ENCODE results near the gene ACE. TPM values are rescaled to one million over a fixed set of nuclear protein-coding genes. Genes with fewer than 3 reads are reported as not detected.

Gene ACE
- total RNA-seq, 1 donor from 2014 or later: 6.4 TPM

GRCh38 chr17:63540590-63540989, 63.7 kb downstream of the ACE start:
- H3K27me3 Mint-ChIP-seq: peaks cover 28% of the 10 kb centered on the region
- no peak for DNase-seq (ENCODE audit: low spot score, unreplicated experiment)
- no peaks in the 10 kb centered on the region for H3K4me1 Mint-ChIP-seq (ENCODE audit: low read depth)
- no peaks in the 10 kb centered on the region for H3K36me3 Mint-ChIP-seq (ENCODE audit: insufficient read depth)
- H3K27ac Mint-ChIP-seq: no peak overlapping the region
- no peak overlapping the region for H3K4me3 Mint-ChIP-seq (ENCODE audit: low read depth)
- TF ChIP-seq CTCF (IDR thresholded peaks at IDR 0.05; ENCODE audit: unreplicated experiment): no peak
- no peaks in the 10 kb centered on the region for H3K9me3 Mint-ChIP-seq (ENCODE audit: low read depth)

GRCh38 chr17:63542218-63542545, 65.3 kb downstream of the ACE start:
- no peak for TF ChIP-seq CTCF (IDR thresholded peaks at IDR 0.05; ENCODE audit: unreplicated experiment)
- Mint-ChIP-seq H3K27ac (no peak overlapping the region), H3K4me3 (ENCODE audit: low read depth) (no peak overlapping the region), H3K9me3 (ENCODE audit: low read depth) (no peaks in the 10 kb centered on the region), H3K36me3 (ENCODE audit: insufficient read depth) (no peaks in the 10 kb centered on the region), H3K27me3 (peaks cover 26% of the 10 kb centered on the region), H3K4me1 (ENCODE audit: low read depth) (no peaks in the 10 kb centered on the region)
- DNase-seq (ENCODE audit: low spot score, unreplicated experiment): no peak

- no peak overlapping the region for H3K27ac Mint-ChIP-seq
- no peak for DNase-seq (ENCODE audit: low spot score, unreplicated experiment)
- no peak for TF ChIP-seq CTCF (IDR thresholded peaks at IDR 0.05; ENCODE audit: unreplicated experiment)
- peaks cover 20% of the 10 kb centered on the region for H3K27me3 Mint-ChIP-seq
- no peaks in the 10 kb centered on the region for H3K4me1 Mint-ChIP-seq (ENCODE audit: low read depth)
- no peaks in the 10 kb centered on the region for H3K36me3 Mint-ChIP-seq (ENCODE audit: insufficient read depth)
- H3K9me3 Mint-ChIP-seq (ENCODE audit: low read depth): no peaks in the 10 kb centered on the region
- H3K4me3 Mint-ChIP-seq (ENCODE audit: low read depth): no peak overlapping the region
Observed at GRCh38 chr17:63542942-63543821, 66.3 kb downstream of the ACE start.

GRCh38 chr17:63543822-63544420, 67.1 kb downstream of the ACE start:
- Mint-ChIP-seq H3K27me3 (peaks cover 14% of the 10 kb centered on the region), H3K4me1 (ENCODE audit: low read depth) (no peaks in the 10 kb centered on the region), H3K36me3 (ENCODE audit: insufficient read depth) (no peaks in the 10 kb centered on the region), H3K4me3 (ENCODE audit: low read depth) (no peak overlapping the region), H3K27ac (no peak overlapping the region), H3K9me3 (ENCODE audit: low read depth) (no peaks in the 10 kb centered on the region)
- DNase-seq (ENCODE audit: low spot score, unreplicated experiment): no peak
- no peak for TF ChIP-seq CTCF (IDR thresholded peaks at IDR 0.05; ENCODE audit: unreplicated experiment)

GRCh38 chr17:63544467-63545301, 67.8 kb downstream of the ACE start:
- Mint-ChIP-seq H3K27ac (no peak overlapping the region), H3K9me3 (ENCODE audit: low read depth) (no peaks in the 10 kb centered on the region), H3K4me1 (ENCODE audit: low read depth) (no peaks in the 10 kb centered on the region), H3K27me3 (peaks cover 6% of the 10 kb centered on the region), H3K36me3 (ENCODE audit: insufficient read depth) (no peaks in the 10 kb centered on the region), H3K4me3 (ENCODE audit: low read depth) (no peak overlapping the region)
- TF ChIP-seq CTCF (IDR thresholded peaks at IDR 0.05; ENCODE audit: unreplicated experiment): no peak
- no peak for DNase-seq (ENCODE audit: low spot score, unreplicated experiment)

All from progenitor cell of endocrine pancreas (in vitro differentiated cells).